K562 treated with DMSO at 1 percent for 24 hours (cell line): Measurements from ENCODE around the gene CDKN2B-AS1. TPM values are rescaled to one million over a fixed set of nuclear protein-coding genes. Genes with fewer than 3 reads are reported as not detected.

Source experiments
- total RNA-seq: library from RNA; unstranded; fragments of 300-600 nt; gene quantifications from 2 replicates; pipeline ENCODE4 v1.2.3, GENCODE V29; 2022; ENCODE audit warnings: low read depth; ENCODE audit not compliant: insufficient read depth

The CDKN2B-AS1 gene
- not detected in 2 replicates for total RNA-seq

GRCh38 chr9:21994556-21995005 lies at the start of gene CDKN2B-AS1:
CDKN2B-AS1 (plus strand) TSS chr9:21994791.

GRCh38 chr9:21993893-21994555 lies 567 bp upstream of the CDKN2B-AS1 start, which contains the start of gene CDKN2A:
CDKN2A (minus strand) TSS chr9:21994392.

GRCh38 chr9:22008717-22009505 lies 14.3 kb downstream of the CDKN2B-AS1 start, which contains the start of gene CDKN2B:
CDKN2B (minus strand) TSS chr9:22009305; CDS start chr9:22008953, 352 bp downstream.

Other genes starting within 250 kb of the CDKN2B-AS1 start
- not detected in 2 replicates for gene MTAP, start 192.2 kb upstream of the CDKN2B-AS1 start, total RNA-seq
- gene CDKN2A, start 399 bp upstream of the CDKN2B-AS1 start, total RNA-seq, result not detected in 2 replicates
- not detected in 2 replicates for gene CDKN2B, start 14.5 kb downstream of the CDKN2B-AS1 start, total RNA-seq